Stimulated activated CD8-positive, alpha-beta memory T cell treated with anti-CD3 and anti-CD28 coated beads, Interleukin-4, amount 100 ng/mL, for 24 hours (primary cell): ENCODE measurements around the gene CLRN2.
"Not testable (repeated sequence)": the region's sequence is repeated elsewhere in the genome, so short reads cannot be mapped to it uniquely, and the experiment has no call there.

Experiments
- DNase-seq: peaks from one replicate; pipeline ENCODE4 v3.0.0-alpha.2; 2020; ENCODE audit warnings: low read depth

CLRN2 gene

GRCh38 chr4:17545374-17546140 is 30.6 kb downstream of the CLRN2 start:
- DNase-seq: no peak

- no peak for DNase-seq
Measured at GRCh38 chr4:17546222-17546621, 31.3 kb downstream of the CLRN2 start.

GRCh38 chr4:17546678-17547077 is 31.7 kb downstream of the CLRN2 start:
- DNase-seq: no peak

GRCh38 chr4:17550549-17550948 is 35.6 kb downstream of the CLRN2 start:
- DNase-seq: no peak

GRCh38 chr4:17552427-17552826 is 37.5 kb downstream of the CLRN2 start:
- DNase-seq: no peak

GRCh38 chr4:17554568-17554967 is 39.6 kb downstream of the CLRN2 start:
- no peak for DNase-seq

GRCh38 chr4:17556498-17556897 is 41.5 kb downstream of the CLRN2 start:
- no peak for DNase-seq

- DNase-seq: no peak
Measured at GRCh38 chr4:17557880-17558279, 42.9 kb downstream of the CLRN2 start.

- no peak for DNase-seq
Measured at GRCh38 chr4:17558941-17559708, 44.2 kb downstream of the CLRN2 start.

- DNase-seq: no peak
Measured at GRCh38 chr4:17559709-17560048, 44.7 kb downstream of the CLRN2 start.

- DNase-seq: no peak
Measured at GRCh38 chr4:17560065-17560673, 45.2 kb downstream of the CLRN2 start.

- no peak for DNase-seq
Measured at GRCh38 chr4:17561195-17561909, 46.4 kb downstream of the CLRN2 start.

GRCh38 chr4:17562157-17562556 is 47.2 kb downstream of the CLRN2 start:
- no peak for DNase-seq

GRCh38 chr4:17565846-17566245 is 50.9 kb downstream of the CLRN2 start:
- no peak for DNase-seq

- no peak for DNase-seq
Measured at GRCh38 chr4:17567271-17567670, 52.3 kb downstream of the CLRN2 start.

GRCh38 chr4:17574206-17574605 is 59.2 kb downstream of the CLRN2 start:
- DNase-seq: no peak

GRCh38 chr4:17575177-17575576 is 60.2 kb downstream of the CLRN2 start:
- not testable (repeated sequence) for DNase-seq
